HG03469 (cell line): ENCODE measurements around the gene ARL4D.
"Not testable (repeated sequence)": the region's sequence is repeated elsewhere in the genome, so short reads cannot be mapped to it uniquely, and the experiment has no call there.

ENCODE experiments used
- ATAC-seq: cut with Tn5 transposase; IDR thresholded peaks from one replicate; pipeline ENCODE4 v1.9.1; 2021; ENCODE audit warnings: mild to moderate bottlenecking, moderate library complexity, moderate number of reproducible peaks; ENCODE audit not compliant: unreplicated experiment

ARL4D gene

DNA sequence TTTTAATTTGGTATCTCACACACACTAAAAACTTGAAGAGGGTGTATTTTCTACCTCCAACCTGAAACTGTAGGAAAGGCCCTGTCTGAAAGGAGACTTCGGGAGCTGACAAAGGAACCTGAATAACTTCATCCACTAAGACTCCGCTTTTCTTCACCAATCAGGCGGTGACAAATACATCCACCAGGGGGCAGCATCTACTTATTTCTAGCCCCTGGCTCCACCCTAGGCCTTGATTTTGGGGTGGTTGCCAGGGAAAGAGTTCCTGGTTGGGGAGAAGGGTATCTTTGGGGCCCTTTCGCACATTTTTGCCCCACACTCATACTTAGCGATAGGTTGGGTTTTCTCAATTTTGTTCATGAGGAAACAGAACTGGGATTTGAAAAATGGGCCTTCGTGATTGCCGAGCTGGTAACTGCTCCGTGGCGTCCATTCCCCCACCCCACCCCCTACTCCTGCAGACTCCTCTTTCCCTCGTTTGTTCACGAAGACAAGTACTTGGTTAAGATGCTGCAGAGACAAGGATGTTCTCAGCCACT is 4.8 kb upstream of the ARL4D start:
- no peak for ATAC-seq

DNA sequence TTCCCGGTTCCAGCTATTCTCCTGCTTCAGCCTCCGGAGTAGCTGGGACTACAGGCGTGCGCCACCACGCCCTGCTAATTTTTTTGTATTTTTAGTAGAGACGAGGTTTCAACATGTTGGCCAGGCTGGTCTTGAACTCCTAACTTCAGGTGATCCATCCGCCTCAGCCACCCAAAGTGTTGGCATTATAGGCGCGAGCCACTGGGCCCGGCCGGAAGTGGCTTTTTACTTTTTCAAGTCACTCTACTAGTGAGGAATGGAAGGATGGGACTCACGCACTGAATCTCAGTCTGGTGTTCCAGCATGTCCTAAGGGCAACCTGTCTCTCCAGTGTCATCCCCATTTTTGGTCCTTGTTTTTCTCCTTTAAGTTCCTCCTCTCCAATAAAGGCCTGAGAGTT is 4.1 kb upstream of the ARL4D start:
- ATAC-seq, result not testable (repeated sequence)

DNA sequence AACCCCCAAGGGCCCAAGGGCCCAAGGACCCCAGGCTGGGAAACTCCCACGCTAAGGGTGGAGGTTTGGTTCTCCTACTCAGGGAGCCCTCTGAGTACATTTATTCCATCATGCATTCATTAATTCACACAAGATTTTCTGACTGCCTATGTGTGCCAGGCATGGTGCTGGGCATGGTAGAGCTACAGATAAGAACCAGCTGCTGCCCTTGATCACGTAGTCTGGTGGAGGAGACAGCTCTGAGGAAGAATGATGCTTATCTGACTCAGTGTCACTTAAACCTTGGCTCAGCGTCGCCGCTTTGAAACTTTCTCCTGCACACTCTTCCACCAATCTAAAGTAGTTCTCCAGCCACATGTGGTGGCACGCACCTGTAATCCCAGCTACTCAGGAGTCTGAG is 3.6 kb upstream of the ARL4D start:
- ATAC-seq, result no peak

DNA sequence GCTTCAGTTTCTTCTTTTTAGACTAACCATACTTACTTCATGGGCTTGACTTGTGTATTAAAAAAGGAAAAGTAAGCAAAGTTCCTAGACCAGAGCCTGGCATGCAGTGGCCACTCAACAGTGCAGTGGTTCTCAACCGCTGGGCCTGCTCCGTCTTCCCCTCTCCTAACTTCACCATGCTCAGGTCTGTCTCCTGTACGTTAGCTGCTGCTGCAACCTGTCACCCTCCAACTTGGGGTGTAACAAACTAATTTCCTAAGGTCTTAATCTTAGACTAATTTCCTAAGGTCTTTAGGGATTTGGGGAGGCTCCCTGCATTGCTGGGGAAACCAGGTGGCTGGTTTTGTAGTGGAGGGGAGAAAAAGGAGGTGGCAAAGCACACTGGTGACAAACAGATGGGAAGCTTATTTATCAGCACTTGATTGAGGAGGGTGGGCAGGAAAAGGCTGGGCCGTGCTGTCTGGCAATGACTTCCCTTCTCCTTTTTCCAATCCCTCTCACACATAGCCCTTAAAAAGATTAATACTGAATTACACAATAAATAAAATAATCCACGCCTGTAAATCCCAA is 2.2 kb upstream of the ARL4D start:
- ATAC-seq, result no peak

DNA sequence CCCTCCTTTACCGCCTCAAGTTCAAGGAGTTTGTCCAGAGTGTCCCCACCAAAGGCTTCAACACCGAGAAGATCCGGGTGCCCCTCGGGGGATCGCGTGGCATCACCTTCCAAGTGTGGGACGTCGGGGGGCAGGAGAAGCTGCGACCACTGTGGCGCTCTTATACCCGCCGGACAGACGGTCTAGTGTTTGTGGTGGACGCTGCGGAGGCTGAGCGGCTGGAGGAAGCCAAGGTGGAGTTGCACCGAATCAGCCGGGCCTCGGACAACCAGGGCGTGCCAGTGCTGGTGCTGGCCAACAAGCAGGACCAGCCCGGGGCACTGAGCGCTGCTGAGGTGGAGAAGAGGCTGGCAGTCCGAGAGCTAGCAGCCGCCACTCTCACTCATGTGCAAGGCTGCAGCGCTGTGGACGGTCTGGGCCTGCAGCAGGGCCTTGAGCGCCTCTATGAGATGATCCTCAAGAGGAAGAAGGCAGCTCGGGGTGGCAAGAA is 1.1 kb downstream of the ARL4D start:
- no peak for ATAC-seq

DNA sequence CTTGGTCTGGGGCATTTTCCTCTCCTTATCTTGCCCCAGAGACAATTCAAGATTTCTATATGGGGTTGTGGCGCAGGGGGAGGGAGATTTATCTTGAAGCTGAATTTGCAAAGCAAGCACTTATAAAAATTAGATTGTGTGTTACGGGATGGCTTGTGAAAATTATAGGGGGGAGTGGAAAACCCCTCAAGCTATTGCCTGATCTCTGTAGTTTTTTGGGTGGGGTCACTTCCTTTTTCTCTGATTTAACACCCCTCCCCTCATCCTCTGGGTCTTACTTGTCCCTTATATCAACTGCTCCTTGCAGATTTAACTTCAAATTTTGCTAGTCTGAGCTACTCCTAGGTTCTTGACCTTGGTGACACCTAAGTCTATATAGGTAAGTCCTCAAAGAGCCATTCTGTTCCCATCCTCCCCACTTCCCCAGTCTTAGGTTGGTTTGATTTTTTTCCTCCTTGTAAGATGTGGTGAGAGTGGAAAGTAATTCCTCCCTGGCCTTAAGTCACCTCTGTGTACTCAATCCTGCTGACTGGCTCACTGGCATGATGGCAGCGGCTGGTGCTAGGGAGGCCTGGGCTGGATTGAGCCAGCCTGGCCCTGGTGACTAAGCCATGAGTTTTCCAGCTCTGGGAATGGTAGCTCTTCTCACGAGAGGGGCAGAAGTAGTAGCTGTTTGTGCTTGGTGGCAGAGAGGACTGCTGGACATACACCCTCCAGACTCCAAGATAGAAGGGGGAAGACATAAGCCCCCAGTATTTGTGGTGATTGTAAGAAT is 2.3 kb downstream of the ARL4D start:
- ATAC-seq, result no peak

DNA sequence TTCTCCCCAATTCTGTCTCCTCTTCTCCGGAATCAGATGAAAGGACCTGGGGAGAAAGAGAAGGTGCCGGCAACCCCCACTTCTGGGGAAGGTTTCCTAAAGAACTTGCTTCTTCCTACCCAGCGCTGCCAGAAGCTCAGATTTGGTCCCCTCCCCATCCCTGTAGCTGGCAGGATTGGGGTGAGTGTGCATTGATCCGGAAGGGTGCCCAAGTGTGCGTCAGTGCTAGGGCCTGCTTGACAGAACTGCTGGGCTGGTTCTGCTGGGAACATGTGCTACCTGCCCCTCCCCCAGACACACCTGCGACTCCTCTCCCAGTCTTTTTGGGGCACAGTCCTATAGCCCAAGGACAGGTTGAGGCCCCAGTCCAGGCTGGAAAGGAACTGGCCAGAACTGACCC is 3.3 kb downstream of the ARL4D start:
- ATAC-seq, result no peak

DNA sequence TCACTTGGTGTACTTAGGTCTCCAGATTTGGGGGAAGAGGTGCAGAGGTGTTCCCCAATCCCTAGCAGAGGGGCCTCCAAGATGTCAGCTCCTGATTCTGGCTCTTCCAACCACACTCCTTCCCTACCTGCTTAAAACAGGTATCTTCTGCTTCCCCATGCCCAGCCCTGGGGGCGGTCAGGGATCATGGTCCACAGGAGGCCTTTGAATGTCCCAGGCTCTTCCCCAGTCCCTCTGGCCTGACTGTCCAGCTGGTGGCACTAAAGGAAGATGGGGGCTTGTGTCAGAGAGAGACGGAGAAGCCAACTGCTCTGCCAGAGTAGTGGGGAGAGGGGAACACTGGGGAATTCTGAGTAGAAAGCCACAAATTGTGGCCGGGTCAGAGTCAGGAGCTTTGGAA is 3.8 kb downstream of the ARL4D start:
- ATAC-seq, result no peak

DNA sequence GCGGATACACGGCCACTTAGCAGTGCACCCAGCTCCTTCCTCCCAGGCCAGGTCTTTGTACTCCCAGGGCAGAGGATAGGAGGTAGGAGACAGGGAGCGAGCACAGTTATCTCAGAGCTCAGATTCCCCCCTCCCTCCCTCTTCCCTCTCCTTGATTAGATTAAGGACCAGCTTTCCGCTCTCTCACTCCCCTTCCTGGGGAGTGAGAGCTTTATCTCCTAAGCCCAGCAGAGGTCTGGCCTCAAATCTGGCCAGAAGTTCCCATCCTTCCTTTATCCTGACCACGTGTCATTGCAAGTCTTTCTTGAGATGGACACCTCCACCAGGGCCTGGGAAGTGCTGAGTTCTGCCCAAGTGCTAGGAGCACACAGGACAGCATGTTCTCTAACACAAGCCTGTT is 5.1 kb downstream of the ARL4D start:
- no peak for ATAC-seq

DNA sequence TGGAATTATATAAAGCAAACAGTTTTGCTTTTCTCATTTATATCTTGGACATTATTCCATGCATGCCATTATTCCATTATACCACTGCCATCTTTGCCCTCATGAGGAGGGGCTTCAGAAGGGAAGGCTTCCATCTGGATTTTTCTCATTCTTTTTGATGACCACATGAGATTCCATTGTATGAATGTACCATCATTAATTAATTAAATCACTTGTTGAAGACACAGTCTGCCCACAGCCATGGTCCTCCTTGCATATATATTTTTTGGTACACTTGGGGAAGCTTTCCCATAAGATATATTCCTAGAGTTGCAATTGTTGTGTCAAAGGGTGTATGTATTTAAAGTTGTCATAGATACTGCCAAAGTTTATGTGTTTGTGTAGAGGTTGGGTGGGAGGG is 7.1 kb downstream of the ARL4D start:
- ATAC-seq, result no peak

DNA sequence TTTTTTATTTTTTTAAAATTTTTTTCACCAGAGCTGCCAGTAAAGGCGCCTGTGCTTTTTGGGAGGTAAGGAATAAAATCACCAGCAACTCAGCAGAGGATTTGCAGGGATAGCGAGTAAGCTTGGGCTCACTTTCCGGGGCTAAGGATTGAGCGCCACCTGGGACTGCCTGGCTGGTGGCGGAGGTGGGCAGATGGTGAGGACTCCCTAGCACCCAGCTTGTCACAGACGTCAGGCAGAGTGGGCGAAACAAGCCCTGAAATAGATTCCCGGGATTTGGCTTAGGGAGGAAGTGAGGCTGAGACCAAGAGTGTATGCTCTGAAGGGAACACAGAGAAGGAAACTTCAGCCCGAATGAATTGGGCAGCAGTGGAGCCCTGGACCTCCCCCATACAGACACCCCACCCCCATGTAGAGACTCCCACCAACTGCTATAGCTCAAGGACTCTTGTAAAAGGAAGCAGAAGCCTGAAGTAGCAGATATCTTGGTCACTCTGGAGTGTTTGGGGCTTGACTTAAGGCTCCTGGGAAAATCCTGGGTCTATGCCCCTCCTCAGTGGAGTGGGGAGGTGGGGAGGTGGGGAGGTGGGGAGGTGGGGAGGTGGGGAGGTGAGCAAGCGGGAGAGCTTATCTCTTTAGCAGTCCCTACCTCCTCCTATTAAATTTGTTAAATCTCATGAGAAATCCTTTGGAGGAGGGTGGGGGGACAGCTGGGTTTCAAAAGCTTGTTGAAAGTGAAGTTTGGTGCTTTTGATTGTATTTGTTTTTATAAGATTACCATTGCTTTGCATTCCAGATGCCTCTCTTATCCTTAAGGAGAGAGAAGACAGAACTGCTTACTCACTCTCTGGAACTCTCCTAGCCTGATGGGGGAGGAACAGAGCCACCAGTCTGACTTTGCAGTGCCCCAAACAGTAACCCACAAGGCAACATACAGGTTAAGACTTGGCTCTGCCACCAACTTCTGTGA is 8.2 kb downstream of the ARL4D start:
- no peak for ATAC-seq

DNA sequence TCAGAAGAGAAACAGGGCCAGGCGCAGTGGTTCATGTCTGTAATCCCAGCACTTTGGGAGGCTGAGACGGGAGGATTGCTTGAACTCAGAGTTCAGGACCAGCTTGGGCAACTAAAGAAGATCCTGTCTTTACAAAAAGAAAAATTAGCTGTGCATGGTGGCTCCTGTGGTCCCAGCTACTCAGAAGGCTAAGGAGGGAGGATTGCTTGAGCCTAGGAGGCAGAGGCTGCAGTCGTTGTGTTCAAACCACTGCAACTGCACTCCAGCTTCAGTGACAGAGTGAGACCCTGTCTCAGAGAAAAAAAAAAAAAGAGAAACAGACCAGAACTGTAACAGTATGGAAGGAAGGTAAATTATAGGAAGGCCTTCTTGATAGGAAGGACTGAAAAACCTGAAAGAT is 10.3 kb downstream of the ARL4D start:
- ATAC-seq, result no peak

DNA sequence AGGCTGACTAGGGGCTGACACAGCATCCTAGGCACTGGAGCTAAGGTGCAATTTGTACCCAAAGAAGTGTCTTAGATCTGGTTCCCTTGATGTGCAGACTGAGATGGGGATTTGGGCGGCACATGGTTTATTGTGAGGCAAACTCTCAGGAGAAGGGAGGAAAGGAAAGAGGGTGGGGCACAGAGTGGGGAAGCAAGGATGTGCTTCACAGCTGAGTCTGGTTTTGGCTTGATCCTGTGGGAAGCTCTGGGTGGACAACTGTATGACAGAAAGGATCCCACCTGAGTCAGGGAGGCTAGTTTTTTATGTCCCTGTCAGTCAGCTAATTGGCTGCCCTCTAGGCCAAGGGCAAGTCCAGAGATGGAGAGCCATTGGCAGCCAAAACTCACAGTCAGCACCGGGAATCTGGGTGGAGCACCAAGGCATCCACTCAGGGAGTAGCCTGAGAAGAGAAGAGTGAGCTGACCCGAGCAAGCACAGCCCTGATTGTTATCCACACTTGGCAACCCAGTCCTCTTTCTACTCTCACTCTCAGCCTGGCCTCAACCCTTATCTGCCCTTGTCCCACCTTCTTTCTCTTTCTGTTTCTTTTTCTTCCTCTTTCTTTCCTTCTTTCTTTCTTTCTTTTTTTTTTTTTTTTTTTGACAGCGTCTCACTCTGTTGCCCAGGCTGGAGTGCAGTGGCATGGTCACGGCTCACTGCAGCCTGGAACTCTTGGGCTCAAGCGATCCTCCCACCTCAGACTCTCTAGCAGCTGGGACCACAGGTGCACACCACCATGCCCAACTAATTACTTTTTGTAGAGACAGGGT is 12.0 kb downstream of the ARL4D start:
- ATAC-seq, result no peak

DNA sequence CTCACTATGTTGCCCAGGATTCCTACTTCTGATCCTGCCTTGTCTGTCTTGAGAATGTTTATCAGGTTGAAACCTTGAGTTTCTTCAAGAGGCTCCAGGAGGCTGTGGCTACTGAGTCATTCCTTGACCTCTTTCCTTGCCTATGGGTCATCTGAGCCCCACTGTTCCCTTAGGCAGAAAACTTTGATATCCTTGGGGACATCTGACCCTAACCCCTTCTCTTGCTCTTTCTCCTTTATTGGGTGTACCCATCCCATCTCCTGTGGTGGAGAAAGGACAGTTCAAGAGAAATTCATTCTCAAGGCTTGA is 12.5 kb downstream of the ARL4D start:
- no peak for ATAC-seq

DNA sequence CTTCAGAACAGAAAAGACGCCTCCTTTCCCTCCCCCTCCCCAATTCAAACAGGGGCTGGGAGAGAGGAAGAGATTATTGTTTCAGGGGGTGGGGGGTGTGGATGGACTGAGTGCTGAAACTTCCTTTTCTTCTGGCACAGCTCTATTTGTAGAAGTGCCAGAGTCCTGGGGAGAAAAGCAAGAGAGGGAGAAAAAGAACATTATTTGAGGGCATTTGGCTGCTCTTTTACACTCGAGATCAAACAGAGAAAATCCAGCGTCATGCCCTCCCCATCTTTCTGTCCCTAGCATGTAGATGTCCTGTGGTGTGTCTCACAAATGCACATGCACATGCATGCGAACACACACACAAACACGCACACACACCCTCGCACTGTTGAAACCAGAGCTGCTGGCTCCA is 13.0 kb downstream of the ARL4D start:
- ATAC-seq, result no peak

DNA sequence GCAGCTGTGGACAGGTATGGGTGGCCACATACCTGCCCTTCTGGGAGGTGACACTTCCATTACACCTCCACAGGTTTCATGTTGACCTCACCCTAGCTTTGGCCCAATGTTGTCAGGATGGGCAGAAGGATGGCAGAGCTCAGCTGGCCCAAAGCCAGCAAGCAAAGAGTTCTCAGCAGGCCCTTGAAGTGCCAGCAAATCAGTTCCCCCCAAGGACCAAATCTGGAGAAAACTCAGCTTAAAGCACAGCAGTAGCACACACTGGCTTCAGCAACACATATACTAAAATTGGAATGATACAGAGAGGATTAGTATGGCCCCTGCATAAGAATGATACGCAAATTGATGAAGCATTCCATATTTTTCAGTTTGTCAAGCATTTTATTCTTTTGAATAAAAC is 13.4 kb downstream of the ARL4D start:
- no peak for ATAC-seq

DNA sequence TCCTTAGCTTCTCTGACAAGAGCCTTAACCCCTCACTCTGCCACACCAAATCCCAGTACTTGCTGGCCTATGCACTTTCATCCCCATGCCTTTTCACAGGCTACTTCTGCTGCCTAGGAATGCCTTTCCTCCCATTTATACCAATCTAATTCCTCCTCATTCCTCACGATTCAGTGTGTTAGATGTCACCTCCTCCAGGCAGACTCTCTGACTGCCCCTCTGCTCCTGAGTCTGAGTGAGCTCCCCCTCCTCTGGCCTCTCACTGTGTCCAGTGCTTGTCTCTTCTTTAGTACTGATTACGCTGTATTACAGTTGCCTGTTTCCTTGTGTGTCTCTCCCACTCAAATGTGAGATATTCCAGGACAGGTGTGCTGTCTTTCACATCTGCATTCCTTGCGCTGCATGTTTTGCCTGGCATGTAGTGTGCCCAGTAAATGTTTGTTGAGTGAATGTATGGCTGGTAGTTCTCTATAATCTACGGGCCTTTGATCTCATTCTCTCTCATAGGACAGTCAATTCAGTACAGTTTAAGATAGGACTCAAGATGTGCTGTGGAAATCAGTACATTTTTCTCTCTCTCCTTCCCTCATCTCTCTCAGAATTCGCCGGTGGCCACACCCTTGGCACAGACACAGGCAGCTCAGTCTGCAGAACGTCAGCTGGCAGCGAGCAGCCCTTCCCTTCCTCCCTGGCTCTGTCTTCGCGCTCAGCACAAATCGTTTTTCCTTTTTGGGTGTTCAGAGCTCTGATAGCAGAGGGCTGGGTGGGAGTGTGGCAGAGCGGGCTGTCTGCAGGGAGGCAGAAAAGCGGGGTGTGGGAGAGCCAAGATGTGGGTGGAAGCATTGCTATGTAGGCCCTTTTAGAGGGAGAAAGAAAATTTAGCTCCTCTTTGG is 18.5 kb downstream of the ARL4D start:
- ATAC-seq, result no peak

DNA sequence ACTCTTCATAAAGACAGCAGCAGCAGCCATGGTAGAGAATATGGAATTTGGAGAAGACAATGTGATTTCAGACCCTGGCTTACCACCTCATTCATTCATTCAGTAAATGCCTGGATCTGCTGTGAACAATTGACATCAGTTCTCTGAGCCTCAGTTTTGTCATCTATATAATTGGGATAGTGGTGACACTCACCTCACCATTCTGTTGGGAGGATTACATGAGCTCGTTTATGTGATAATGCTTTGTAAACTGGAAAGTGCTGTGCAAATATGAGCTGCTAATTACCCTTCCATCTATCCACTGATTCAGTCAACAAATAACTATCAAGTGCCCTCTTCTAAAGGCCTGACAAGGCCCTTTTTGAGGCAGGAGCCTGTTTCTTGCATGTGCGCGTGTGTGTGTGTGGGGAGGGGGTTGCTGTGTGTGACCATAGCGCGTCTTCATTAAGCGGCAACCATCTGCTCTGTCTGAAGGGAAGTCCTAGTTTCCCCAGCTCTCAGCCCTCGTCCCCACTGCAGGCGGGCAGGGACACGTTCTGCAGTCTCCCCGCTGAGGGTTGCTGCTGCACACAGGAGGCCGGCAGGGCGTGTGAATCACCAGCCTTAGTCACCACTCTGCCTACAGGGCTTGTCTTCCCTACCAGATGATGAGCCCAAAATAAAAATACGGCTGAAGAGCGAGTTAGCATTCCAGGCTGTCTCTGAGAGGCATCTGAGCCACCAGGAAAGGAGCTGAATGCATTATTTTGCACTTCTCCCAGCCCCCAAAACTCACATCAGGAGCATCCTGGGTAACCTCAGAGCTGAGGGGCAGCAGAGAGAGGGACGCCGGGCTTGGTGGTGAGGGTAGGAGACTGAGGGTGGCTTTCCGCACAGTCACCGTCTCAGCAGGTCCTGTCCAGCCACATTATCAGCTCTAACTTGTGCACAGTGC is 19.9 kb downstream of the ARL4D start:
- no peak for ATAC-seq
